HepG2 (cell line): ENCODE data around the gene MEP1B. TPM values are rescaled to one million over a fixed set of nuclear protein-coding genes. Genes with fewer than 3 reads are reported as not detected.

ENCODE experiments used
- ATRX ChIP-seq: sonication (generic); formaldehyde crosslinking; IDR thresholded peaks from 2 replicates; pipeline ENCODE4 v1.4.0; 2020; ENCODE audit warnings: missing genetic modification reagents, borderline replicate concordance
- DPF2 ChIP-seq: sonication (generic); formaldehyde crosslinking; IDR thresholded peaks from 2 replicates; pipeline ENCODE4 v1.4.0; 2020; ENCODE audit warnings: mild to moderate bottlenecking, low read depth, missing genetic modification reagents, borderline replicate concordance
- HOXD1 ChIP-seq: sonication (generic); formaldehyde crosslinking; IDR thresholded peaks from 2 replicates; pipeline ENCODE4 v1.5.0; 2020; ENCODE audit warnings: missing genetic modification reagents
- KDM3A ChIP-seq: IDR thresholded peaks from 2 replicates; pipeline ENCODE4 v1.6.1; 2018; ENCODE audit warnings: low read depth, missing compliant biosample characterization
- MZF1 ChIP-seq: sonication (generic); formaldehyde crosslinking; IDR thresholded peaks from 2 replicates; pipeline ENCODE4 v1.8.1; 2023; ENCODE audit warnings: mild to moderate bottlenecking, missing genetic modification reagents, borderline replicate concordance
- NFKBIZ ChIP-seq: IDR thresholded peaks from 2 replicates; pipeline ENCODE4 v1.6.1; 2018; ENCODE audit warnings: missing genetic modification reagents, missing compliant biosample characterization
- PHF5A ChIP-seq: IDR thresholded peaks from one replicate; pipeline ENCODE4 v1.6.1; 2018; ENCODE audit warnings: low read depth, missing genetic modification reagents; ENCODE audit not compliant: unreplicated experiment
- SALL2 ChIP-seq: sonication (generic); formaldehyde crosslinking; IDR thresholded peaks from 2 replicates; pipeline ENCODE4 v1.8.1; 2023; ENCODE audit warnings: mild to moderate bottlenecking, missing genetic modification reagents, inconsistent platforms
- SIX1 ChIP-seq: sonication (generic); formaldehyde crosslinking; IDR thresholded peaks from 2 replicates; pipeline ENCODE4 v1.4.0; 2020; ENCODE audit warnings: missing genetic modification reagents, borderline replicate concordance
- TGIF2 ChIP-seq: IDR thresholded peaks from 2 replicates; pipeline ENCODE4 v1.6.1; 2016; ENCODE audit warnings: control low read depth, missing compliant biosample characterization
- ZFAT ChIP-seq: sonication (generic); formaldehyde crosslinking; conservative IDR thresholded peaks from 2 replicates; pipeline ENCODE4 v1.8.1; 2023; ENCODE audit warnings: missing genetic modification reagents, inconsistent platforms
- ZFP36L2 ChIP-seq: sonication (generic); formaldehyde crosslinking; IDR thresholded peaks from 2 replicates; pipeline ENCODE4 v1.4.0; 2020; ENCODE audit warnings: missing genetic modification reagents
- ZFX ChIP-seq: sonication (generic); formaldehyde crosslinking; IDR thresholded peaks from 2 replicates; pipeline ENCODE4 v1.4.0; 2020; ENCODE audit warnings: mild to moderate bottlenecking, low read depth, missing genetic modification reagents, moderate library complexity
- ZMYM2 ChIP-seq: sonication (generic); formaldehyde crosslinking; IDR thresholded peaks from 2 replicates; pipeline ENCODE4 v1.8.0; 2022; ENCODE audit warnings: mild to moderate bottlenecking, missing genetic modification reagents
- ZNF143 ChIP-seq: sonication (generic); formaldehyde crosslinking; IDR thresholded peaks from 2 replicates; pipeline ENCODE4 v1.4.0; 2020; ENCODE audit warnings: missing genetic modification reagents
- ZNF296 ChIP-seq: sonication (generic); formaldehyde crosslinking; conservative IDR thresholded peaks from 2 replicates; pipeline ENCODE4 v1.5.0; 2020; ENCODE audit warnings: mild to moderate bottlenecking, missing genetic modification reagents
- ZNF775 ChIP-seq: sonication (generic); formaldehyde crosslinking; IDR thresholded peaks from 2 replicates; pipeline ENCODE4 v1.4.0; 2020; ENCODE audit warnings: missing genetic modification reagents, mild to moderate bottlenecking, moderate library complexity, borderline replicate concordance
- ZNF891 ChIP-seq: sonication (generic); formaldehyde crosslinking; IDR thresholded peaks from 2 replicates; pipeline ENCODE4 v1.5.0; 2020; ENCODE audit warnings: mild to moderate bottlenecking, missing genetic modification reagents
- ZSCAN9 ChIP-seq: IDR thresholded peaks from 2 replicates; pipeline ENCODE4 v1.6.1; 2016; ENCODE audit warnings: borderline replicate concordance
- polyA plus RNA-seq, 8 experiments: library from polyadenylated mRNA; depleted of rRNA in 3 of 8; stranded (reverse) in 7 of 8; unstranded in 1 of 8; fragments of >200 nt; fragmentation: Illumina TruSeq in 4 of 8; extraction: Trizol in 4 of 8; gene quantifications; 2 replicates each; pipeline versions ENCODE4 v1.2.1 to v1.2.3, GENCODE V29; 2011 to 2016; ENCODE audit warnings: low read depth in 4 of 8, missing spikeins in 1 of 8, mixed read lengths in 1 of 8; ENCODE audit not compliant: insufficient read depth in 1 of 8
- total RNA-seq, 5 experiments: library from RNA; depleted of rRNA; stranded (reverse); fragments of >200 nt; fragmentation: Illumina TruSeq; extraction: Trizol; gene quantifications; 2 replicates each; pipeline ENCODE4 v1.2.3, GENCODE V29; 2016; ENCODE audit warnings: low read depth in 1 of 5
- TF ChIP-seq, protein P1 (sequence below): IDR thresholded peaks from 2 replicates; pipeline ENCODE4 v1.6.1; 2012; ENCODE audit warnings: low read length, improper control_type of control experiment
- TF ChIP-seq, protein P2 (sequence below): sonication (generic); formaldehyde crosslinking; conservative IDR thresholded peaks from 2 replicates; pipeline ENCODE4 v1.8.1; 2023; ENCODE audit warnings: missing genetic modification reagents
- TF ChIP-seq, protein P3 (sequence below): fragments of 450-650 bp; IDR thresholded peaks from 2 replicates; pipeline ENCODE4 v1.6.1; 2017; ENCODE audit warnings: mild to moderate bottlenecking
- TF ChIP-seq, protein P4 (sequence below): sonication (generic); formaldehyde crosslinking; IDR thresholded peaks from 2 replicates; pipeline ENCODE4 v1.4.0; 2020; ENCODE audit warnings: missing genetic modification reagents

The MEP1B gene
- total and polyA plus RNA-seq, 2 of the 13 experiments (the other 11 are each of a cell fraction or from before 2014, with no cell fraction given), result not detected

DNA sequence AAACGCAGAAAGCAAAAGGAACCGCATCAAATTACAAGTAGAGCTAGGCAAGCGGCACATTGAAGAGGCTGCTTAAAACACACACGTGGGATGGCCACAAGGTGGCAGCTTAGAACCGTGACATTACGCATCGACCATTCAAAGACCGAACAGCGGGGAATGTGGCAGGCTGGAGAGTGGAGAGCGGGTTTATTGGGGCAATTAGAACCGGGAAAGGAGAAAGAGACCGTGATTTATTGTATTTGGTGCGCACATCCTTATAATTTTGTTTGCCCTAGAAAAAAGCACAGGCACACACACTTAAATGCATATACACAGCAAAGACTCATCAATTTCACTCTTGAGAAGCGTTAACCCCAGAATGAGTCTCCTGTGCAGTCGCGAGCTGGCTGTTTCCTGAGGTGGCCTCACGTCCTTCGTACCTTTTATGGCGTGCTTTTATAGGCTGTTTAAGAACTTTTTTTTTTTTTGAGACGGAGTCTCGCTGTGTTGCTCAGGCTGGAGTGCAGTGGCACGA is 31.7 kb upstream of the MEP1B start (continued):
- TF ChIP-seq, protein P1, sequence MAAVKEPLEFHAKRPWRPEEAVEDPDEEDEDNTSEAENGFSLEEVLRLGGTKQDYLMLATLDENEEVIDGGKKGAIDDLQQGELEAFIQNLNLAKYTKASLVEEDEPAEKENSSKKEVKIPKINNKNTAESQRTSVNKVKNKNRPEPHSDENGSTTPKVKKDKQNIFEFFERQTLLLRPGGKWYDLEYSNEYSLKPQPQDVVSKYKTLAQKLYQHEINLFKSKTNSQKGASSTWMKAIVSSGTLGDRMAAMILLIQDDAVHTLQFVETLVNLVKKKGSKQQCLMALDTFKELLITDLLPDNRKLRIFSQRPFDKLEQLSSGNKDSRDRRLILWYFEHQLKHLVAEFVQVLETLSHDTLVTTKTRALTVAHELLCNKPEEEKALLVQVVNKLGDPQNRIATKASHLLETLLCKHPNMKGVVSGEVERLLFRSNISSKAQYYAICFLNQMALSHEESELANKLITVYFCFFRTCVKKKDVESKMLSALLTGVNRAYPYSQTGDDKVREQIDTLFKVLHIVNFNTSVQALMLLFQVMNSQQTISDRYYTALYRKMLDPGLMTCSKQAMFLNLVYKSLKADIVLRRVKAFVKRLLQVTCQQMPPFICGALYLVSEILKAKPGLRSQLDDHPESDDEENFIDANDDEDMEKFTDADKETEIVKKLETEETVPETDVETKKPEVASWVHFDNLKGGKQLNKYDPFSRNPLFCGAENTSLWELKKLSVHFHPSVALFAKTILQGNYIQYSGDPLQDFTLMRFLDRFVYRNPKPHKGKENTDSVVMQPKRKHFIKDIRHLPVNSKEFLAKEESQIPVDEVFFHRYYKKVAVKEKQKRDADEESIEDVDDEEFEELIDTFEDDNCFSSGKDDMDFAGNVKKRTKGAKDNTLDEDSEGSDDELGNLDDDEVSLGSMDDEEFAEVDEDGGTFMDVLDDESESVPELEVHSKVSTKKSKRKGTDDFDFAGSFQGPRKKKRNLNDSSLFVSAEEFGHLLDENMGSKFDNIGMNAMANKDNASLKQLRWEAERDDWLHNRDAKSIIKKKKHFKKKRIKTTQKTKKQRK, result no peak
- TF ChIP-seq ZNF775 (CRISPR knock-in tag), result no peak
- TF ChIP-seq, protein P2, sequence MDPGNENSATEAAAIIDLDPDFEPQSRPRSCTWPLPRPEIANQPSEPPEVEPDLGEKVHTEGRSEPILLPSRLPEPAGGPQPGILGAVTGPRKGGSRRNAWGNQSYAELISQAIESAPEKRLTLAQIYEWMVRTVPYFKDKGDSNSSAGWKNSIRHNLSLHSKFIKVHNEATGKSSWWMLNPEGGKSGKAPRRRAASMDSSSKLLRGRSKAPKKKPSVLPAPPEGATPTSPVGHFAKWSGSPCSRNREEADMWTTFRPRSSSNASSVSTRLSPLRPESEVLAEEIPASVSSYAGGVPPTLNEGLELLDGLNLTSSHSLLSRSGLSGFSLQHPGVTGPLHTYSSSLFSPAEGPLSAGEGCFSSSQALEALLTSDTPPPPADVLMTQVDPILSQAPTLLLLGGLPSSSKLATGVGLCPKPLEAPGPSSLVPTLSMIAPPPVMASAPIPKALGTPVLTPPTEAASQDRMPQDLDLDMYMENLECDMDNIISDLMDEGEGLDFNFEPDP (CRISPR knock-in tag), result no peak
- TF ChIP-seq, protein P3, sequence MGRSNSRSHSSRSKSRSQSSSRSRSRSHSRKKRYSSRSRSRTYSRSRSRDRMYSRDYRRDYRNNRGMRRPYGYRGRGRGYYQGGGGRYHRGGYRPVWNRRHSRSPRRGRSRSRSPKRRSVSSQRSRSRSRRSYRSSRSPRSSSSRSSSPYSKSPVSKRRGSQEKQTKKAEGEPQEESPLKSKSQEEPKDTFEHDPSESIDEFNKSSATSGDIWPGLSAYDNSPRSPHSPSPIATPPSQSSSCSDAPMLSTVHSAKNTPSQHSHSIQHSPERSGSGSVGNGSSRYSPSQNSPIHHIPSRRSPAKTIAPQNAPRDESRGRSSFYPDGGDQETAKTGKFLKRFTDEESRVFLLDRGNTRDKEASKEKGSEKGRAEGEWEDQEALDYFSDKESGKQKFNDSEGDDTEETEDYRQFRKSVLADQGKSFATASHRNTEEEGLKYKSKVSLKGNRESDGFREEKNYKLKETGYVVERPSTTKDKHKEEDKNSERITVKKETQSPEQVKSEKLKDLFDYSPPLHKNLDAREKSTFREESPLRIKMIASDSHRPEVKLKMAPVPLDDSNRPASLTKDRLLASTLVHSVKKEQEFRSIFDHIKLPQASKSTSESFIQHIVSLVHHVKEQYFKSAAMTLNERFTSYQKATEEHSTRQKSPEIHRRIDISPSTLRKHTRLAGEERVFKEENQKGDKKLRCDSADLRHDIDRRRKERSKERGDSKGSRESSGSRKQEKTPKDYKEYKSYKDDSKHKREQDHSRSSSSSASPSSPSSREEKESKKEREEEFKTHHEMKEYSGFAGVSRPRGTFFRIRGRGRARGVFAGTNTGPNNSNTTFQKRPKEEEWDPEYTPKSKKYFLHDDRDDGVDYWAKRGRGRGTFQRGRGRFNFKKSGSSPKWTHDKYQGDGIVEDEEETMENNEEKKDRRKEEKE, result no peak
- TF ChIP-seq ATRX (CRISPR knock-in tag), result no peak
- no peak for TF ChIP-seq SALL2 (CRISPR knock-in tag)
- TF ChIP-seq NFKBIZ (CRISPR knock-in tag), result no peak
- TF ChIP-seq ZNF296 (CRISPR knock-in tag), result no peak
- TF ChIP-seq HOXD1 (CRISPR knock-in tag), result no peak
- 0 out of 2 replicates have a peak, but pooled peaks have one; percentile 21 for TF ChIP-seq KDM3A (CRISPR knock-in tag)
- TF ChIP-seq ZSCAN9, result no peak
- TF ChIP-seq PHF5A (CRISPR knock-in tag), result no peak
- no peak for TF ChIP-seq DPF2 (CRISPR knock-in tag)
- TF ChIP-seq MZF1, result no peak
- no peak for TF ChIP-seq ZNF143 (CRISPR knock-in tag)
- TF ChIP-seq ZFP36L2, result no peak
- no peak for TF ChIP-seq TGIF2 (CRISPR knock-in tag)
- no peak for TF ChIP-seq ZFAT (CRISPR knock-in tag)
- no peak for TF ChIP-seq ZFX (CRISPR knock-in tag)
- no peak for TF ChIP-seq ZMYM2 (CRISPR knock-in tag)
- TF ChIP-seq ZNF891 (CRISPR knock-in tag), result no peak
- TF ChIP-seq, protein P4, sequence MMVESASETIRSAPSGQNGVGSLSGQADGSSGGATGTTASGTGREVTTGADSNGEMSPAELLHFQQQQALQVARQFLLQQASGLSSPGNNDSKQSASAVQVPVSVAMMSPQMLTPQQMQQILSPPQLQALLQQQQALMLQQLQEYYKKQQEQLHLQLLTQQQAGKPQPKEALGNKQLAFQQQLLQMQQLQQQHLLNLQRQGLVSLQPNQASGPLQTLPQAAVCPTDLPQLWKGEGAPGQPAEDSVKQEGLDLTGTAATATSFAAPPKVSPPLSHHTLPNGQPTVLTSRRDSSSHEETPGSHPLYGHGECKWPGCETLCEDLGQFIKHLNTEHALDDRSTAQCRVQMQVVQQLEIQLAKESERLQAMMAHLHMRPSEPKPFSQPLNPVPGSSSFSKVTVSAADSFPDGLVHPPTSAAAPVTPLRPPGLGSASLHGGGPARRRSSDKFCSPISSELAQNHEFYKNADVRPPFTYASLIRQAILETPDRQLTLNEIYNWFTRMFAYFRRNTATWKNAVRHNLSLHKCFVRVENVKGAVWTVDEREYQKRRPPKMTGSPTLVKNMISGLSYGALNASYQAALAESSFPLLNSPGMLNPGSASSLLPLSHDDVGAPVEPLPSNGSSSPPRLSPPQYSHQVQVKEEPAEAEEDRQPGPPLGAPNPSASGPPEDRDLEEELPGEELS (CRISPR knock-in tag), result no peak
- TF ChIP-seq SIX1 (CRISPR knock-in tag), result peak; percentile 64; the same call in 1 of the 2 replicates
